GM23248 (cell line): ENCODE data around the gene NAT9. TPM values are rescaled to one million over a fixed set of nuclear protein-coding genes. Genes with fewer than 3 reads are reported as not detected.
A peak's percentile ranks its signal among the peaks of the same experiment; 100 is the strongest.

ENCODE experiments used
- DNase-seq: peaks from one replicate; pipeline ENCODE4 v3.0.0-alpha.2; 2015
- H2AFZ ChIP-seq: fragments of 200-600 bp; sonication (generic); 2 replicates; pipeline ENCODE4 v1.6.1; 2016; ENCODE audit warnings: antibody characterized with exemption
- H3F3A ChIP-seq: fragments of 200-600 bp; sonication (generic); 2 replicates; pipeline ENCODE4 v1.6.1; 2016; ENCODE audit warnings: mild to moderate bottlenecking, antibody characterized with exemption, mixed run types; ENCODE audit not compliant: insufficient read depth
- H3K27ac ChIP-seq: fragments of 200-600 bp; sonication (generic); 2 replicates; pipeline ENCODE4 v1.5.1; 2016; ENCODE audit warnings: mild to moderate bottlenecking
- H3K27me3 ChIP-seq: fragments of 200-600 bp; sonication (generic); replicated peaks from 2 replicates; pipeline ENCODE4 v1.6.1; 2016; ENCODE audit warnings: mild to moderate bottlenecking; ENCODE audit not compliant: insufficient read depth
- H3K36me3 ChIP-seq: fragments of 200-600 bp; sonication (generic); 2 replicates; pipeline ENCODE4 v1.6.1; 2016; ENCODE audit warnings: low read depth, mild to moderate bottlenecking
- H3K4me1 ChIP-seq: fragments of 200-600 bp; sonication (generic); 2 replicates; pipeline ENCODE4 v1.6.1; 2016; ENCODE audit warnings: mild to moderate bottlenecking; ENCODE audit not compliant: insufficient read depth
- H3K4me2 ChIP-seq: fragments of 200-600 bp; sonication (generic); one replicate; pipeline ENCODE4 v1.6.1; 2016; ENCODE audit warnings: mild to moderate bottlenecking; ENCODE audit not compliant: unreplicated experiment
- H3K4me3 ChIP-seq: fragments of 200-600 bp; sonication (generic); 2 replicates; pipeline ENCODE4 v1.5.1; 2016; ENCODE audit warnings: mild to moderate bottlenecking
- H3K79me2 ChIP-seq: fragments of 200-600 bp; sonication (generic); 2 replicates; pipeline ENCODE4 v1.6.1; 2016; ENCODE audit warnings: mild to moderate bottlenecking; ENCODE audit not compliant: insufficient read depth
- H3K9ac ChIP-seq: fragments of 200-600 bp; sonication (generic); 2 replicates; pipeline ENCODE4 v1.6.1; 2016; ENCODE audit warnings: mild to moderate bottlenecking
- H3K9me2 ChIP-seq: fragments of 200-600 bp; sonication (generic); 2 replicates; pipeline ENCODE4 v1.6.1; 2016; ENCODE audit warnings: mixed run types, mild to moderate bottlenecking, moderate library complexity; ENCODE audit not compliant: insufficient read depth
- H3K9me3 ChIP-seq: fragments of 200-600 bp; sonication (generic); one replicate; pipeline ENCODE4 v1.6.1; 2017; ENCODE audit warnings: low read depth
- H4K20me1 ChIP-seq: fragments of 200-600 bp; sonication (generic); 2 replicates; pipeline ENCODE4 v1.6.0; 2016; ENCODE audit not compliant: insufficient read depth
- EZH2 ChIP-seq: fragments of 200-600 bp; sonication (generic); IDR thresholded peaks from 2 replicates; pipeline ENCODE4 v1.6.1; 2018; ENCODE audit warnings: antibody characterized with exemption, mild to moderate bottlenecking; ENCODE audit not compliant: insufficient read depth, poor library complexity, severe bottlenecking
- EZH2phosphoT487 ChIP-seq: fragments of 200-600 bp; sonication (generic); IDR thresholded peaks from 2 replicates; pipeline ENCODE4 v1.6.1; 2018; ENCODE audit warnings: antibody characterized with exemption, moderate library complexity, mild to moderate bottlenecking, low read depth; ENCODE audit not compliant: insufficient read depth
- WGBS, 2 experiments: methylation state at CpG; one replicate each; pipeline ENCODE4 v1.1.6; 2015 to 2017; ENCODE audit warnings: low lambda C conversion rate in 2 of 2, low coverage in 1 of 2; ENCODE audit errors: missing lambda C conversion rate in 2 of 2; 5-methylcytosine and 5-hydroxymethylcytosine counted together
- in situ Hi-C: fragments of 300-500 bp; cut with MboI; formaldehyde crosslinking; loops from 2 replicates; pipeline ENCODE4 v1.15.0; 2020
- polyA plus RNA-seq: library from polyadenylated mRNA; unstranded; fragments of >200 nt; fragmentation: Nextera tagmentation; extraction: Ambion mirVana; gene quantifications from 2 replicates; pipeline ENCODE4 v1.2.1, GENCODE V29; 2016
- total RNA-seq: library from RNA; depleted of rRNA; stranded (reverse); fragments of >200 nt; shearing (Covaris generic); gene quantifications from 2 replicates; pipeline ENCODE4 v1.2.3, GENCODE V29; 2014

NAT9 gene
- total and polyA plus RNA-seq, 2 experiments from 2014 or later: 26.4 to 34.6 TPM

GRCh38 chr17:74801896-74802295, 25.8 kb upstream of the NAT9 start:
- in situ Hi-C loops: no loop called here
- Histone ChIP-seq H3K36me3 (no peaks in the 10 kb centered on the region), H3K79me2 (no peaks in the 10 kb centered on the region), H3K4me2 (no peak overlapping the region), H3K9me3 (no peaks in the 10 kb centered on the region), H3K27ac (no peak overlapping the region), H3K9me2 (no peaks in the 10 kb centered on the region), H2AFZ (no peak overlapping the region), H3K4me1 (peaks cover 7% of the 10 kb centered on the region), H3K27me3 (no peaks in the 10 kb centered on the region), H3K4me3 (no peak overlapping the region), H3K9ac (no peak overlapping the region), H4K20me1 (no peaks in the 10 kb centered on the region), H3F3A (peaks cover 5% of the 10 kb centered on the region; the same call in 1 of the 2 replicates)
- TF ChIP-seq EZH2phosphoT487: no peak
- no peak for TF ChIP-seq EZH2
- 78% methylated on average over 6 to 8 of the region's 8 CpGs for WGBS, 2 experiments
- no peak for DNase-seq

- Histone ChIP-seq H3K4me1 (peaks cover 7% of the 10 kb centered on the region), H3K9me3 (no peaks in the 10 kb centered on the region), H3K4me3 (no peak overlapping the region), H3K9me2 (no peaks in the 10 kb centered on the region), H3K79me2 (no peaks in the 10 kb centered on the region), H3K27ac (no peak overlapping the region), H4K20me1 (no peaks in the 10 kb centered on the region), H3K9ac (no peak overlapping the region), H3K36me3 (no peaks in the 10 kb centered on the region), H3K27me3 (no peaks in the 10 kb centered on the region), H3K4me2 (no peak overlapping the region), H3F3A (peaks cover 5% of the 10 kb centered on the region; the same call in 1 of the 2 replicates), H2AFZ (no peak overlapping the region)
- DNase-seq: no peak
- no peak for TF ChIP-seq EZH2
- TF ChIP-seq EZH2phosphoT487: no peak
- in situ Hi-C loops: no loop called here
- WGBS, 2 experiments: 86 to 87% methylated on average over 7 of the region's 7 CpGs
Observed at GRCh38 chr17:74800531-74800930, 24.4 kb upstream of the NAT9 start.

- no peaks in the 10 kb centered on the region for H3K9me3 ChIP-seq
- DNase-seq: no peak
- in situ Hi-C loops: no loop called here
- peaks cover 7% of the 10 kb centered on the region for H3K4me1 ChIP-seq
- H3K4me3 ChIP-seq: no peak overlapping the region
- no peaks in the 10 kb centered on the region for H3K36me3 ChIP-seq
- H2AFZ ChIP-seq: no peak overlapping the region
- H3K9ac ChIP-seq: no peak overlapping the region
- H3K27ac ChIP-seq: no peak overlapping the region
- 96 to 98% methylated on average over 12 to 13 of the region's 14 CpGs for WGBS, 2 experiments
- no peak for TF ChIP-seq EZH2
- TF ChIP-seq EZH2phosphoT487: no peak
- H3F3A ChIP-seq: peaks cover 5% of the 10 kb centered on the region; the same call in 1 of the 2 replicates
- no peak overlapping the region for H3K4me2 ChIP-seq
- no peaks in the 10 kb centered on the region for H3K27me3 ChIP-seq
- H4K20me1 ChIP-seq: no peaks in the 10 kb centered on the region
- H3K9me2 ChIP-seq: no peaks in the 10 kb centered on the region
- no peaks in the 10 kb centered on the region for H3K79me2 ChIP-seq
Observed at GRCh38 chr17:74799097-74799496, 23.0 kb upstream of the NAT9 start.

- no peak overlapping the region for H3K4me2 ChIP-seq
- peak; percentile 48 for DNase-seq
- H3K9me3 ChIP-seq: no peaks in the 10 kb centered on the region
- H3K27me3 ChIP-seq: no peaks in the 10 kb centered on the region
- H3K9me2 ChIP-seq: no peaks in the 10 kb centered on the region
- WGBS, 2 experiments: 43 to 55% methylated on average over 8 of the region's 8 CpGs
- H3F3A ChIP-seq: peaks cover 5% of the 10 kb centered on the region; the same call in 1 of the 2 replicates
- H3K79me2 ChIP-seq: no peaks in the 10 kb centered on the region
- peaks cover 7% of the 10 kb centered on the region for H3K4me1 ChIP-seq
- no peak overlapping the region for H3K4me3 ChIP-seq
- H3K36me3 ChIP-seq: no peaks in the 10 kb centered on the region
- H3K27ac ChIP-seq: peak overlapping the region; percentile 12; the same call in 1 of the 2 replicates
- H2AFZ ChIP-seq: no peak overlapping the region
- no peaks in the 10 kb centered on the region for H4K20me1 ChIP-seq
- no peak for TF ChIP-seq EZH2phosphoT487
- in situ Hi-C loops: no loop called here
- no peak overlapping the region for H3K9ac ChIP-seq
Observed at GRCh38 chr17:74798239-74798707, 22.1 kb upstream of the NAT9 start.

GRCh38 chr17:74797824-74798223, 21.7 kb upstream of the NAT9 start:
- Histone ChIP-seq H3K27ac (peak overlapping the region; percentile 12; the same call in 1 of the 2 replicates), H3K27me3 (no peaks in the 10 kb centered on the region), H3K4me2 (no peak overlapping the region), H3K9ac (no peak overlapping the region), H3K4me3 (no peak overlapping the region), H4K20me1 (no peaks in the 10 kb centered on the region), H3K9me2 (no peaks in the 10 kb centered on the region), H3F3A (peaks cover 5% of the 10 kb centered on the region; the same call in 1 of the 2 replicates), H3K9me3 (no peaks in the 10 kb centered on the region), H3K4me1 (peaks cover 7% of the 10 kb centered on the region), H2AFZ (no peak overlapping the region), H3K79me2 (no peaks in the 10 kb centered on the region), H3K36me3 (no peaks in the 10 kb centered on the region)
- WGBS, 2 experiments: 82 to 87% methylated on average over 4 of the region's 4 CpGs
- in situ Hi-C loops: no loop called here
- TF ChIP-seq EZH2 (no peak), EZH2phosphoT487 (no peak)
- no peak for DNase-seq
